Testis (tissue), 2 donors: ENCODE measurements around the gene PTPRU.

Source experiments
- CTCF ChIP-seq, 3 experiments: fragments of 450-650 bp in 2 of 3; fragments of 200-600 bp in 1 of 3; sonication (generic) in 1 of 3; IDR thresholded peaks; one replicate each; pipeline ENCODE4 v1.5.1; 2016 to 2019; ENCODE audit warnings: antibody characterized with exemption in 3 of 3, mild to moderate bottlenecking in 2 of 3, moderate library complexity in 1 of 3
- POLR2A ChIP-seq: fragments of 450-650 bp; IDR thresholded peaks from one replicate; pipeline ENCODE4 v1.6.1; 2017; ENCODE audit warnings: antibody characterized with exemption, mild to moderate bottlenecking, moderate library complexity

DNA sequence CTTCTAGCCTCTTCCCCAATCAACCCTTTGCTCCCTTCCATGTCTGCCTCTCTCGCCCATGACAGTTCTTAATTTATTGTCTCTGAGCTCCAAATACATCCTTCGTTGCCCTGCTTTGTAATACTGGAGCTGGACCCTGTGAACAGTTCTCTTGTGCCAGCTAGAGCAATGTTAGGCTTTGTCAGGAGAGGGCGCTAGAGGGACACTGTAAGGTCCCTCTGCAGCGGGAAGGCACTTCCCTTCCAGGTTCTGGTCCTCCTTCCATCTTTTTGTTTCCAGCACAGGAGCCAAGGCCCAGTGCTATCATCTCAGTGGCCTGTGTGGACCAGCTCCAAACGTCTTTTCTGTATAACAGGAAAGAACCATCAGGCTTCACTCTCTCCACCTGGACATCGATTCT is 95.9 kb downstream of the PTPRU start:
- TF ChIP-seq POLR2A (no peak), CTCF (IDR thresholded peaks at IDR 0.05) (peak in 1 of 3 experiments; percentile 8)
